GM19372 (cell line): ENCODE results near the gene CDH4.

Experiments
- ATAC-seq: cut with Tn5 transposase; IDR thresholded peaks from one replicate; pipeline ENCODE4 v1.9.1; 2021; ENCODE audit warnings: mild to moderate bottlenecking, low read depth, moderate library complexity; ENCODE audit not compliant: unreplicated experiment

The CDH4 gene

DNA sequence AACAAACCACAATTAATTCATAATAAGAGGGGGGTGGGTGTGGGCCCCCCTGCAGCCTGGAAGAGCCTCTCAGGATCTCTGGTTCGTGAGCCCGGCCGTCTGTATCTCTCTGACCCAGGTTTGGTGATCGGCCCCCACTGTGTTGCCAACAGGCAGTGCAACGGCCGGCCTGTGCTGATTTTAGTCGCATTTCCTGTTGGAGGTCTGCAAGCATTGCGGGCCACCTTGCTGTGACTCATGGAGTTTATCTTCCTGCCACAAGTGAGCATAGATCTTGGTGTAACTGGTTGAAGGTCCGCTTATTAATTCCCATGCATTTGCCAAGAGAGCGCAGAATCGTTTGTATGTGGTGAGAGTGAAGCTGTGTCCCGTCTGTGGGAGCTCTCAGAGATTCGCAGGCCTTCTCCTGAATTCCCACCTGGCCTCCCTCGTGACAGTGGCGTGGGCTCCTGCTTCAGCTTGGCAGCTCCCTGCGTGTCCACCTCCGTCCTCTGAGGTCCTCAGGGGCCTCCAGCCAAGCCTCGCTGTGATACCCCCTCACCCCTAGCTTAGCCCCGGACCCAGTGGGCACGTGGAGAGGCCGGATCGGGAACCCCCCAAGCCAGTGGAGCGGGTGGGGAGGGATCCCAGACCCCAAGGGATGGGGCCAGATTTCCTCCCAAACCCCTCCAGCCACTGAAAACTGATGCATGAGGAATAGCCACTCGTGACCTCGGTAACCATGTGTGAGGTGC is 269.8 kb downstream of the CDH4 start:
- ATAC-seq = no peak

DNA sequence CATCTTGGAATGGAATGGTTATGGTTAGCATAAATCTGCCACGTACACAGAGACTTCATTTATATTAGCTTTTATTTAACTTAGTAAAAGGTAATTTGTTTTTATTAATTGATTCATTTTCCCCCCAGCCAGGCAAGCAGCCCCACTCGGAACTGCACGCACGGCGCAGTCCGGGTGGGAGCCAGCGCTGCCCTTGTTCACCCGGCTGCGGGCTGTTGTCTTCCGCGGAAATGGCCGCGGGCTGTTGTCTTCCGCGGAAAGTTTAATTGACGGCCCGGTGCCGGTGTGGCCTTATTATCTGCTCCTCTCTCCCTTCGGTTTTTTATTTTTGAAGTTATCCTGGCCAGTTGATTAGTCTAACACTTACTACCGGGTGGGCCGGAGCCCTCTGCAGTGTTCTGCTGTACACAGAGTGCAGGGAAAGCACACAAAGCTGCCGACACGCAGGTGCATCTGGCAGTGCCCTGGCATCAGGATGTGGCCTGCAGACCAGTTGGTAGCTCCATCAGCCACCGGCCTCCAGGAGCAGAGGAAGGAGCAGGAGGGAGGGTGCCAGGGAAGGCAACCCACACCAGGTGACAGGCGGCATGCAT is 270.5 kb downstream of the CDH4 start:
- no peak for ATAC-seq

DNA sequence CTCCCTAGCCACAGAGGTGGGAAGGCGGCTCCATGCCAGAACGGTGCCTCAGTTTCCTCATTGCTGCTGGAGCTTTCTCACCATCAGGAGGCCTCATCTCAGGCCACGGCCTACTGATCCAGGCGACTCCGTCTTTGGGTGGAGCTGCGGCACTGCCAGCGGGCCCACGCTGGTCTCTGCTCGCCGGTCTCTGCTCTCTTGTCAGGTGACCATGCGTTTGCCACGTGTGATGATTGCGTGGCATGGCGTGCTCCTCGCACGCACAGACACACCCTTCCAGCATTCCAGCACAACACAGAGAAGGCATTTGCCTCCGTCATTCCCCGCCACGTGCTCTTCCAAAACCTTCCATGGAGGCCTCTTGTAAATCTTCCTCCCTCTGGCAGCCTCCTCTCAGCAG is 271.1 kb downstream of the CDH4 start:
- no peak for ATAC-seq

DNA sequence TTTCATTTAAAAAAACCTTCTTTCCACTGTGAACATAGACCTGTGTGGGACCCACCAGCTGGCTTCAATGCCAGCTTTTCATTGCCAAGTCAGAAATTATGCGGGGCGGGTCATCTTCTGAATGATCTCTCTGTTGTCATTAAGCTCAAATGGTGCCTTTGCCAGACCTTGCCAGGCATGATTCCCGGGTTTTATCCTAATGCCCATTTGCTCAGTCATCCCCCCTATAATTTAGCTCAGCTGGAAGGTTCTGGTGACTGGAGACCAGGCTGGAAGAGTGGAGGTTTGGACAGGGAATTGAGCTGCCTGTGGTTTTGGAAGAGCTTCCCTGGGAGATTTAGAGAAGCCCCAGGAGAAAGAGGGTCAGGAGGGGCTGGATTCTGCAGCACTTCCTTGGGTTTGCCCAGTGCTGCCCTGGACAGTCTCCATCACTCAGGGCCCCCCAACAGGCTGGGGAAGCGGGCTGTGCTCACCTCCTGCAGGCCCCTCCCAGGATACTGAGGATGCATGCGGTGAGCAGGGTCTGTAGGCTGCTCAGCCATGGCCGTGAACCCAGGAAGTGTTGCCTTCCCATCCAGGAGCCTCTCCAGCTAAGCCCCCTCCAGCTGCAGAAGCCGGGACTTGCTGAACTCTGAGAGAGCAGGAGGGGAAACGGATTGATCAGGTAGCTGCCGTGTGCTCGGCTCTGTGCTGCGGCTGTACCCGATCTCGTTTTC is 273.0 kb downstream of the CDH4 start:
- no peak for ATAC-seq

DNA sequence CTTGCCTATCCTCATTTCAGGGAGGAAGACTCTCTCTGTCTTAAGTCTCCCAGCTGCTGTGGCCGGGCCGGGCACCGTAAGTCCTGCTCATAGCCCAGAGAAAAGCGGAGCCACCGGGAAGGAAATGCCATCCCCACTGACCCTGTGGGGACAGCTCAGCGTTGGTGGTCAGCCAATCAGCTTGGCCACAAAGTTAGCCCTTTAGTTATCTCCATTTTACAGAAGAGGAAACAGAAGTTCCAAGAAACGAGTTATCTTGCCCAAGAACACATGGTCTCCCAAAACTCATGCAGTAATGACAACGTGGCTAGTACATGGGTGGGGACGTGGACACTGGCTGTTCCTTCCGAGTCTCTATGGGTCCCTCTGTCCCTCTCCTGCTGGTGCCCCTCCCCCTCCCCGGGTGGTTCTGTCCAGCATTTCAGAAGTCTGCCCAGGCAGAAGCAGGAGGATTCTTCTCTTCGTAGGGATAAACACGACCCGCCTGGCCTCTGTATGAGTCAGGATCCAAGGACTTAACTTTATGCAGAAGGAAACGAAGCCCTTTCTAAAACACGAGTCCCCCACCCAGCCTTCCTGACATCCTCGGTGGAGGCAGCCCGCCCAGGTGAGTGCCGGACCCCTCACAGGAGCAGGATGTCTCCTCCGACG is 273.8 kb downstream of the CDH4 start:
- ATAC-seq = no peak

DNA sequence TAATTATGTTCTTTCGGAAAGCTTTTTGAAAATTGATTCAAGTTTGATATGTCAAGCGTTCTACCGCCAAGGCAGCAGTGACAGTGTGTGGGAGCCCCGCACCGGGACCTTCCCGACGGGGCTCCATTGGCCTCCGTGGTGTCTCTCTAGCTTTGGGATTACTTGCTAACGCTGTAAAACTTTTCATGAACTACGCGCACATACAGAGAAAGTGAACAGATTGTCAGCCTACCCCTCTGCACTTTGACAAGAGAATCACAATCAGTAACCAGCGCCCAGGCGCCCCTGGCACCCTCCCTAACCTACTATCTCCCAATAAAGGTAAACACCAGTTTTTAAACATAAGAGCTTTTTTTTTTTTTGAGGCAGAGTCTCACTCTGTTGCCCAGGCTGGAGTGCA is 274.8 kb downstream of the CDH4 start:
- ATAC-seq = no peak

DNA sequence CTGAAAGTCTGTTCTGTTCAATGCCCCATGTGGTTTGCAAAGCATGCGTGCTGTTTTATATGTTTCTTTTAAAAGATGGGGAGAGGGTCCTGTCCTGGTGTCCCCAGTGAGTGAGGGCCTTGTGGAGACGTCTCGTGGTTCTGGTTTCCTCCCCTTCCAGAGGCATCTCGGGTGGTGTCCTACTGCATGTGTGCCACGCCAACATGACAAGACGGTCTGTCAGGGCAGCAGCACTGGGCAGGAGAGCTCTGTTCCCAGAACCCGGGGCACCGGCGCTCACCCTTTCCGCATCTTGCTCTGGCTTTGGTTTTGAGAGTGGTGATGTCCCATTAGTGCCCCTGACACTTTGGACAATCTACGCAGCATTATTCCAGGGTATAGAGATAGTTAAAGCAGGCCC is 275.6 kb downstream of the CDH4 start:
- no peak for ATAC-seq

DNA sequence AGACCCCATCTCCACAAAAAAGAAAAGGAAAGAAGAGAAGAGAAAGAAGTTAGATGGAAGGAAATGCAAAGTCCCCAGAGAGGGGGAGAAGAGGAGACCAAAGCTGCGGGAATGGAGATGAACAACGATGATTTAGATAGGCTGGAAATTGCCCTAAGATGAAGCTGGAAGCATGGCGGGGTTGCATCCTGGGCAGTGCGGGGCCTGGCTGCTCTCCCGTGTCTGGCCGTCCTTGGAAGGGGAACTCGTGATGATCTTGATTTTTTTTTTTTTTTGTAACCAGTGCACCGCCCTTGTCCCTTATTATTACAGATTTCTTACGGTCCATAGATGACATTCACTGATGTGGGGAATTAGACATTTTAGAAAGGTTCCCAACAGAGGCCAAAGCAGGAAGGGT is 276.5 kb downstream of the CDH4 start:
- no peak for ATAC-seq

DNA sequence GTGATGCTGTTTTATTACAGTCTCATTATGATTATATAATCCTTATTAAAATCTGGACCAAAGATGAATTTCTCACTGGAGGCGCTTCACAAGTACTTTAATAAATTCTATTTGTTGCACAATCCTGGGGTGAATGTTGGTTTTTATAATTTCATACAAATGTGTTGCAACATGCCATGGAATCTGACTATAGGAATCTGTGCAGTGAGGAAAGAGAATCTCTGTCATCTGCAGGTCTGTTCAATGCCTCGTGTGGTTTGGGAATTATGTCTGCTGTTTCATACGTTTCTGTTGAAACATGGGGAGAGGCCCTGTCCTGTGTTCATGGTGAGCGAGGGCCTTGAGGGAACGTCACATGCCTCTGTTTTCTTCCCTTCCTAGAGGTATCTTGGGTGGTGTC is 277.3 kb downstream of the CDH4 start:
- no peak for ATAC-seq

DNA sequence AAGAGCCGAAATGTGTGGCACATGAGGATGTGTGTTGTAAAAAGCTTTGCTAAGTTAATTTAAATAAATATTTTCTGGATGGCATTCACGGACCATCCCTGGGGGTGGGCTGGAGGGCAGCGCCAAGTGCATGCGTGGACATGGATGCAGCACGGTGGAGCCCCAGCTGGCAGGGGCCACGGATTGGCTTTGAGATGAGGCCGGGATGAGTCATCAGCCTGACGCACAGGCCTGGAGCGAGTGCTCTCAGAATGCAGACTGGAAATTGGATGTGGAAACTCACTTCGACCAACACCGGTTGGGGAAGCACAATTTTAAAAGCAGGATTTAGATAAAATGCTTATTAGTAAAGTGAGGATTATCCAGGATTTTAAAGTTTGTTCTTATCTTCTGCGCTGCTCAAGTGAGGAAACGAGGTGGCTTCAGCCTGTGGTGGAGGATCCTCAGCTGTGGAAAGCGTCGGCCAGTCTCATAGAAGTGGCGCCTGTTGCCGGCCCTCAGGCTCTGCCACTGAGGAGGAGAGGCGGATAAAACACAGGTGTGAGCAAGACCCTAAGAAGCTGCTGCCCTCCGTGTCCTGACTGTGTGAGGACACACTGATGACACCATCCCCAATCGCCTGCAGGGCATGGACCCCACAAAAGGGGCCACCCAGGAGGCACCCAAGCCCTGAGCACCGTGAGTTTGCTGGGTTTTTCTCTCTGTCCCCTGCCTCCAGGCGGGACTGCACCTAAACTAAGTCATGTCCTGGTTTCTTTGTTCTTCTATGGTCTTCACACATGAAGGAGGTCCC is 279.7 kb downstream of the CDH4 start:
- no peak for ATAC-seq

DNA sequence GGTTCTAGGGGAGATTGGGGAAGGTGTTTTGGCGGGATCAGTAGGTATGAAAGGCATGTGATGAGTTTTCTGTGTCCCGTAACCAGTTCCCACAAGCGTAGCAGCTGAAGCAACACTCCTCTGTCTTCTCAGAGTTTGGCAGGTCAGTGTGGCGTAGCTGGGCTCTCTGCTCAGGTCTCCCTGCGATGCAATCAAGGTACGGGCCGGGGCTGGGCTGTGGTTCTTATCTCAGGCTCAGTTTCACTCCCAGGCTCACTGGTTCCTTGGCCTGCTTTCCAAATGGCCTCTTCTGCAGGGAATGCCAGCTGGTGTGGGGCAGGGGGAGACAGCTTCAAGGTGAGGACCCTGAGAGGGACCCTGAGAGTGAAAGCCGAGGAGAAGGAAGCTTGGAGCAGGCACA is 280.7 kb downstream of the CDH4 start:
- no peak for ATAC-seq

DNA sequence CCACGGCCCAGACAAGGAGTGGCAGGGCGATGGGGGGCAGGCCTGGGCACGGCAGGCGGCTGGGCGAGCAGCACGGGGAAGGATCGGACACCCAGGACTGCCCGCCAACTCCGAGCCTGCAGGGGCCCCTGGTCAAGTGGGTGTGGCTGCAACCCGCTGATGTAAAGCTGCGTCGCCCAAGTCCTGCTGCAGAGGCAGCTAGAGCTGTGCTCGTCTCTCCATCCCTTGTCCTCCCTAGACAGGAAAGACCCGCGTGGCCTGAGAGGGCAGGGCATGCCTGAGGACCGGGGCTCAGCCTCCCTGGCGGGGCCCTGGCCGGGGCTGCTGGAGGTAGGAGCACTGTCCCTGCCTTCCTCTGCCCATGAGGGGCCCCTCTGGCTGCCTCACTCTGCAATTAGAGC is 281.2 kb downstream of the CDH4 start:
- no peak for ATAC-seq

DNA sequence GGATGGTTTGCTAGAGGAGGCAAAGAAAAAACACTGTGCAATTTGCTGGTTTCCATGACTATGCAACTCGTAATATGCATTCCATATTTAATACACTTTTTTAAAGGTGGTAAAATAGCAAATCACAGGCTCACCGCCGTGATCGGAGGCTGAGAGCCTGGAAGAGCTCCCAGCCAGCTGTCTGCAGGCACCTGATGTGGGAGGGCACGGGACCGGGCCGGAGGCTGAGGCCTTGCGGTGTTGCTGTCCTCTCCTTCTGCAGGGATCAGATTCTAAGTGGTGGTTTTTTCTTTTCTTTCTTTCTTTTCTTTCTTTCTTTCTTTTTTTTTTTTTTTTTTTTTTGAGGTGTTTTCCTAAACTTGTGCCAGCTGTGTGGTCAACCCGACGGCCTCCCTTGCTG is 282.3 kb downstream of the CDH4 start:
- no peak for ATAC-seq

DNA sequence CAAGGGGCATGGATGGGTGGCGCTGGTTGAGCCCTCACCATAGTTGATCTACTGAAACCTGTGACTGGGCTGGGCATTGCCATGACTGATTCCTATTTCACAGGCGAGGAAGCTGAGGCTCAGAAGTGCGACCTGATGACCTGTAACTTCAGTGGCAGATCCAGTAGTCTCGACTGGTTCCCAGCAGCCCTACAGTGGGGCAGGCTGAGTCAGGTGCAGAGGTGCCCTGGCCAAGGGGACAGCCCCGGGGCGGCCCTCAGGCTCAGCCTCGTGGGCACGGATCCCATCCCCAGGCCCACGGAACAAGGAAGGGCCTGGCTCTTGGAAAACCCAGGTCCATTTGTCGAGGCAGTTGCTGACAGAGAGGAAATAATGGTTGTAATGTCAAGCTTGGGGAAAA is 283.0 kb downstream of the CDH4 start:
- no peak for ATAC-seq

DNA sequence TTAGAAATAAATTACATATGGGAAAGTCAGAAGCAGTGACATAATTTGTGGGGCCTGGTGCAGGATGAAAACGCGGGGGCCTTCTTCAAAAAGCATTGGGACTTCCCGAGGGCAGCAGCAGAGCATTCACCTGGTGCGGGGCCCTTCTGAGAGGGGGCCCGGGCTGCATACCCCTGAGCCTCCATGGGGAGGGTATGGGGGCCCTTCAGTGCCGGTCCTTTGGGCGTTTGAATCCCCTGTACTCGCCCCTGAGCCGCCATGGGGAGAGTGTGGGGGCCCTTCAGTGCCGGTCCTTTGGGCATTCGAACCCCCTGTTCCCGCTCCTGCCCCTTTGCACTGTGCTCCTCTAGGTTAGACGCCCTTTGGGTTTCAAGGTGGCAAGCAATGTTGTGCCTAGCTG is 283.5 kb downstream of the CDH4 start:
- ATAC-seq = no peak

DNA sequence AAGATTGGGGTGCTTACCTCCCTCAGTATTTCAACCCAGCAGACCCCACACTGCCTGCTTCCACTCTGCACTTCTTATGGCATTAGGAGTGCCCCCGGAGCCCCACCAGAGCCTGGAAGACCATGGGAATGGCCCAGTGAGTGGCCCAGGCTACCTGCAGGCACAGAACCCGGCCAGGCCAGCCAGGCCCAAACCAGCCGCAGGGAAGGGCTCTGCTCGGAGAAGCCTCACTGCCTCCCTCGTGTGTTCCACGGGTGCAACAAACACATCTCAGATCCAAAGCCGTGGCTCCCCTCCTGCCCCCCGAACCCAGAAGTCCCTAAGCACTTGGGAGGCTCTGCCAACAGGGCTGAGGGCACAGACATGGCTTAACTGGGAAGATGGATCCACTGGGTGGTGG is 283.9 kb downstream of the CDH4 start:
- no peak for ATAC-seq

DNA sequence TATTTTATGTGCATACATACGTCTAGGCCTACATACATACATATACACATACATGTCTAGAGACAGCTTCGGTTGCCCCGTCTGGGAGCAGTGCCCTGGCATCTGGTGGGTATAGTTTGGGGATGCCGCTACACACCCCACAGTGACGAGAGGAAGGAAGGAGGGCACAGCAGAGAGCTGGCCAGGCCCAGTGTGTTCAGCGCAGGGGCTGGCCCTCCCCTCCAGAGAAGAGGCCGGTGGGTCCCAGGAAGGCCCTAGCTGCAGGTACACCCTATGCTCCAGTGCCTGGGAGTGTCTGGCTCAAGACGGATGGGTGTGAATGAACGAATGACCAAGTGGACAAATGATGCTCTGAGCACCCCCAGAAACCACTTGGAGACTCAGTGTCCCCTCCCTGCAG is 284.6 kb downstream of the CDH4 start:
- ATAC-seq = no peak

DNA sequence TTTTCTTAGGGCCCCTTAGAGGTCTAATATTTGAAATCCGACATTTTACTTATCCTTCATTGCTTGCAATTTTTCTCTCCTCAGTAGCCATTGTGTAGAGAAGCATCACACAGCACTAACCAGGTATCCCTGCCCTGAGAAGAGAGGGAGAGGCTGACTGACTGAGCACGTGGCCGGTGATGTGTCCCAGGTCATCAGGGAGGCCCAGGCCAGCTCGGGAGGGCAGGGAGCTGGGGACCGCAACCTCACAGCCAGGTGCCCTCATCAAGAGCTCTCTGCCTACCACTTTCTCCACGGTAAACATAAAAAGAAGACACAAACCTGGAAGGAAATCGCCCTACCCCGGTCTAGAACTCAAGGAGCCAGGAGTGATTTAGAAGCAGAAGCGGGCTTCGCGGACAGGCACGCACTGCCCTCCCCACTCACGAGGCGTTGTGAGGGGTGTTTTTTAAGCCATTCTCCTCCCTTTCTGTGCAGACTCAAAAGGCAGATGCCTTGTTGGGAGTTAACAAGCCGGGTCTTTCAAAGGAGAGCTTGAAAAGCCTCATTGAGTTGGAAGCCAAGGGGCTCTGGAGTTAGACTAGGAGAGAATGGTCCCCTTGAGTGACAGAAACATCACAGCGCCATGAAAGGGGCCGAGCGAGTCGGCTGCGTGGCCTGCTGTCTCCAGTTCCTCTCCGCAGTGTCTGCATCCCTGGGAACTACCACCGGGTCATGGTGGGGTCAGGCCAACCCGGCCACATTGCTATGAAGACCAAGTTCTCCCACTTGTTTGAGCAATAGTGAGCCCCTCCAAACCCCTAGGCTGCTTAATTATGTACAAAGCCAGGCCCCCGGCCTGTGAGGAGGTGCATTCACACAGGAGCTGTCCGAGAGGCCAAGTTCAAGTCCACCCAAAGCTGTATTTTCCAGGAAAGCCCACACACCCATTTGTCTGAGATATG is 285.4 kb downstream of the CDH4 start:
- no peak for ATAC-seq

DNA sequence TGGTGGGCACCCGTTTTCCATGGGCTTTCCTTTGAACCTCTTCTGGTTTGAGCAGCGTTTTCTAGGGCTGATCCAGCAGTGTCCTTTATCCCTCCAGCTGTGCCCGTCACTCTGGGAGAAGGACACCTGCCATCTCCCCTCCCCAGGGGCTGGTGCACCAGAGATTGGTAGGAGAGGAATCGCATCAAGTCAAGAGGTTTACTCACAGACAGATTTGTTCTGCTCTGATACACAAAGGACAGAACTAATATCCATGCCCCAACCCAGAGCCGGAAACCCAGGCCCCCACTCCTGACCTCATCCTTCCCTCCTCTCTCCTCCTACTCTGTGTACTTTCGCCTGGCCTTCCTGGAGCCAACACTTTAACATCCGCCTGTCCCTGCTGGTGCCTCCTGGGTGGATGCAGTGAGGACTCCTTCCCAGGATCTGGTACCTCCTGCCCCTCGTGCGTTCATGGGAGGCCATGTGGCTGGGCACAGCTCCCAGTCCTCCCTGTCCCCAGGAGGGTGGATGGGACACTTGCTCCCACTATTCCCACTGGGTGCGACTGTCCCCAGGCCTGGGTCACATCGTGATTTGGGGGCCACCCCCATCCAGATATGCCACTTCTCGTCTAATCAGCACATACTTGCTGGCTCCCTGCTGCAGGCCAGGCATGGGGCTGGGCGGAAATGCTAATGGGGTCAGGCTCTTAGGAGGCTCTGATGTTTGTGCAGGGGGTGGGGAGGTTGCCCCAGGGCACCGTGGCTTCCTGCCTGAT is 286.3 kb downstream of the CDH4 start:
- no peak for ATAC-seq
